ENCODE measurements around the gene SLC1A2.

DNA sequence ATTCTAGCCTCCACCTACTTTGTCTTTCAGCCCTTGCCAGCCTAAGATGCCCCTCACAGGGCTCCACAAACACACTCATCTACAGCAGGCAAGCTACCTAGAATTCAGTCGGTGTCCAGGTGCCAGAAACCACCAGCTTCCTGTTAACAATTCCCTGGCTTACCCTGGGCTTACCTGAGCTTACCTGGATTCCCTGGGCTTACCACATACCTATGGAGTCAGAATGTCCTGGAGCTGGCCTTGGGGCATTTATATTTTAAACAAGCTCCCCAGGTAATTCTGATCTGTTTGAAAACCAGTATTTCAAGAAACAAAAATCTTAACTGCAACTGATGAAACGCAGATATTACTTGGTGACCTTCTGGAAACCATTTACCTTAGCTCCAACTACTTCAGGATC is 123.6 kb downstream of the SLC1A2 start:
- TF ChIP-seq, protein P1, sequence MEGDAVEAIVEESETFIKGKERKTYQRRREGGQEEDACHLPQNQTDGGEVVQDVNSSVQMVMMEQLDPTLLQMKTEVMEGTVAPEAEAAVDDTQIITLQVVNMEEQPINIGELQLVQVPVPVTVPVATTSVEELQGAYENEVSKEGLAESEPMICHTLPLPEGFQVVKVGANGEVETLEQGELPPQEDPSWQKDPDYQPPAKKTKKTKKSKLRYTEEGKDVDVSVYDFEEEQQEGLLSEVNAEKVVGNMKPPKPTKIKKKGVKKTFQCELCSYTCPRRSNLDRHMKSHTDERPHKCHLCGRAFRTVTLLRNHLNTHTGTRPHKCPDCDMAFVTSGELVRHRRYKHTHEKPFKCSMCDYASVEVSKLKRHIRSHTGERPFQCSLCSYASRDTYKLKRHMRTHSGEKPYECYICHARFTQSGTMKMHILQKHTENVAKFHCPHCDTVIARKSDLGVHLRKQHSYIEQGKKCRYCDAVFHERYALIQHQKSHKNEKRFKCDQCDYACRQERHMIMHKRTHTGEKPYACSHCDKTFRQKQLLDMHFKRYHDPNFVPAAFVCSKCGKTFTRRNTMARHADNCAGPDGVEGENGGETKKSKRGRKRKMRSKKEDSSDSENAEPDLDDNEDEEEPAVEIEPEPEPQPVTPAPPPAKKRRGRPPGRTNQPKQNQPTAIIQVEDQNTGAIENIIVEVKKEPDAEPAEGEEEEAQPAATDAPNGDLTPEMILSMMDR (IDR thresholded peaks at IDR 0.05), result no peak
- TF ChIP-seq POLR2A (IDR thresholded peaks at IDR 0.05), result no peak

Measured in thyroid gland (tissue), 4 donors.